Right kidney (tissue), 1 donor: Measurements from ENCODE around the gene CHD9.
"Not testable (repeated sequence)": the region's sequence is repeated elsewhere in the genome, so short reads cannot be mapped to it uniquely, and the experiment has no call there.

Source experiments
- DNase-seq: peaks from one replicate; pipeline ENCODE4 v3.0.0-alpha.2; 2016

CHD9 gene

GRCh38 chr16:53278498-53278897, 223.7 kb downstream of the CHD9 start:
- DNase-seq, result not testable (repeated sequence)

- DNase-seq, result no peak
Measured at GRCh38 chr16:53281280-53281679, 226.5 kb downstream of the CHD9 start.

- DNase-seq, result no peak
Measured at GRCh38 chr16:53281859-53282258, 227.1 kb downstream of the CHD9 start.

- DNase-seq, result no peak
Measured at GRCh38 chr16:53282328-53282727, 227.5 kb downstream of the CHD9 start.

- no peak for DNase-seq
Measured at GRCh38 chr16:53282975-53283946, 228.5 kb downstream of the CHD9 start.

GRCh38 chr16:53285236-53285635, 230.4 kb downstream of the CHD9 start:
- DNase-seq, result no peak

- no peak for DNase-seq
Measured at GRCh38 chr16:53290520-53290919, 235.7 kb downstream of the CHD9 start.

GRCh38 chr16:53291757-53292392, 237.1 kb downstream of the CHD9 start:
- no peak for DNase-seq

- no peak for DNase-seq
Measured at GRCh38 chr16:53297477-53297876, 242.7 kb downstream of the CHD9 start.

- no peak for DNase-seq
Measured at GRCh38 chr16:53304334-53304733, 249.5 kb downstream of the CHD9 start.

GRCh38 chr16:53305743-53306142, 251.0 kb downstream of the CHD9 start:
- no peak for DNase-seq

- no peak for DNase-seq
Measured at GRCh38 chr16:53309457-53309856, 254.7 kb downstream of the CHD9 start.

GRCh38 chr16:53320992-53321391, 266.2 kb downstream of the CHD9 start:
- no peak for DNase-seq

GRCh38 chr16:53323924-53324323, 269.1 kb downstream of the CHD9 start:
- DNase-seq, result no peak

GRCh38 chr16:53330991-53331390, 276.2 kb downstream of the CHD9 start:
- DNase-seq, result not testable (repeated sequence)

- DNase-seq, result no peak
Measured at GRCh38 chr16:53334581-53334980, 279.8 kb downstream of the CHD9 start.

GRCh38 chr16:53337294-53337693, 282.5 kb downstream of the CHD9 start:
- no peak for DNase-seq

GRCh38 chr16:53341792-53342191, 287.0 kb downstream of the CHD9 start:
- no peak for DNase-seq

GRCh38 chr16:53355064-53355463, 300.3 kb downstream of the CHD9 start:
- DNase-seq, result no peak

GRCh38 chr16:53356478-53357207, 301.9 kb downstream of the CHD9 start:
- no peak for DNase-seq

GRCh38 chr16:53357208-53357586, 302.4 kb downstream of the CHD9 start:
- DNase-seq, result no peak

GRCh38 chr16:53357955-53358354, 303.2 kb downstream of the CHD9 start:
- no peak for DNase-seq

GRCh38 chr16:53358884-53359283, 304.1 kb downstream of the CHD9 start:
- DNase-seq, result no peak
